Measurements from ENCODE around the gene ABHD18. TPM values are rescaled to one million over a fixed set of nuclear protein-coding genes. Genes with fewer than 3 reads are reported as not detected.
"Not testable (repeated sequence)": the region's sequence is repeated elsewhere in the genome, so short reads cannot be mapped to it uniquely, and the experiment has no call there.

ABHD18 gene
- polyA plus RNA-seq, 1 of the 3 experiments (the other 2 are of a cell fraction): 2.0 TPM

DNA sequence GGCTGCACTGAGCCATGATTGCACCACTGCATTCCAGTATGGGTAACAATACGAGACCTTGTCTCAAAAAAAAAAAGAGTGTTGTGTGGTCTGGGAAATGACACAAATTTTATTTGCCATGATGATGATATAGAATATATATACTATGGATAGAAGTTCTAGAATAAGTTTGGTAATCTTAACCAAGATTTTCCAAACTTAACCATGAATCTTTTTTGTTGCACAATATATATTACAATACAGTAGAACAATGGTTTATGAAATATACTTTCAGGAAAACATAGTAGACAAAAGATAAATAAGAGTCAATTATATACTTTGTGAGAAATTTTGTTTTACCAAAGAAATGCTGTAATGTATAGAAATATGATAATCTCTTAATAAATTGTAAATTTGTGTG is 35.0 kb upstream of the ABHD18 start:
- no peak overlapping the region for H3K27ac ChIP-seq (ENCODE audit: low read depth in 2 of 2, low read length in 1 of 2)
- POLR2A ChIA-PET: no interaction called here
- WGBS (ENCODE audit: low lambda C conversion rate): 100% methylated on average over 1 of the region's 1 CpG

DNA sequence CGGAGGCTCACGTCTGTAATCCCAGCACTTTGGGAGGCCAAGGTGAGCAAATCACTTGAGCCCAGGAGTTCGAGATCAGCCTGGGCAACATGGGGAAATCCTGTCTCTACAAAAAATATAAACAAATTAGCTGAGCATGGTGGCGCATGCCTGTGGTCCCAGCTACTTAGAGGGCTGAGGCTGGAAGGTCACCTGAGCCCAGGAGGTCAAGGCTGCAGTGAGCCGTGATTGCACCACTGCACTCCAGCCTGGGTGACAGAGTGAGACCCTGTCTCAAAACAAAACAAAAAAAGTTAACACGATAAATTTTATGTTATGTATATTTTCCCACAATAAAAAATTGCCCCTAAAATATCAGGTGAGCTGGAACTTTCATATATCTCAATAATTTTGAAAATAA is 33.4 kb upstream of the ABHD18 start:
- H3K9me2 ChIP-seq; H3K27ac ChIP-seq (ENCODE audit: low read depth in 2 of 2, low read length in 1 of 2); POLR2A ChIA-PET; H2AFZ ChIP-seq (ENCODE audit: low read depth); H3K4me1 ChIP-seq (ENCODE audit: control insufficient read depth in 1 of 2, insufficient read depth in 2 of 2, low read depth in 1 of 2, low read length in 1 of 2); H4K20me1 ChIP-seq (ENCODE audit: insufficient read depth); H3K4me3 ChIP-seq (ENCODE audit: low read depth in 2 of 2, low read length in 1 of 2); H3K79me2 ChIP-seq (ENCODE audit: insufficient read depth); H3F3A ChIP-seq (replicated peaks; ENCODE audit: insufficient read depth); DNase-seq; CTCF ChIA-PET; H3K9ac ChIP-seq; H3K27me3 ChIP-seq (ENCODE audit: insufficient read depth); H3K4me2 ChIP-seq; H3K9me3 ChIP-seq: not testable (repeated sequence)
- H3K36me3 ChIP-seq (replicated peaks in 1 of 2; ENCODE audit: control insufficient read depth in 1 of 2, insufficient read depth in 2 of 2, low read length in 1 of 2): peaks cover 0 to 25% of the 10 kb centered on the region in 2 experiments
- WGBS (ENCODE audit: low lambda C conversion rate): 98% methylated on average over 6 of the region's 6 CpGs

More for the DNA sequence above, 35.0 kb upstream of the ABHD18 start:
- CTCF ChIA-PET: interaction anchor here (1.0 kb wide), 1 partner anchor 131 kb away, joined by 3 read pairs; the partner anchor contains the start of gene LARP1B
- Histone ChIP-seq H3K4me1 (ENCODE audit: control insufficient read depth in 1 of 2, insufficient read depth in 2 of 2, low read depth in 1 of 2, low read length in 1 of 2) (no peaks in the 10 kb centered on the region), H3F3A (replicated peaks; ENCODE audit: insufficient read depth) (peaks cover 4% of the 10 kb centered on the region), H3K79me2 (ENCODE audit: insufficient read depth) (no peaks in the 10 kb centered on the region), H3K4me3 (ENCODE audit: low read depth in 2 of 2, low read length in 1 of 2) (no peak overlapping the region), H3K27me3 (ENCODE audit: insufficient read depth) (no peaks in the 10 kb centered on the region), H2AFZ (ENCODE audit: low read depth) (no peak overlapping the region), H3K9me3 (no peaks in the 10 kb centered on the region), H3K36me3 (replicated peaks in 1 of 2; ENCODE audit: control insufficient read depth in 1 of 2, insufficient read depth in 2 of 2, low read length in 1 of 2) (peaks cover 0 to 33% of the 10 kb centered on the region in 2 experiments), H3K9ac (no peak overlapping the region), H3K9me2 (no peaks in the 10 kb centered on the region), H3K4me2 (no peak overlapping the region), H4K20me1 (ENCODE audit: insufficient read depth) (no peaks in the 10 kb centered on the region)
- DNase-seq: no peak
- no peak for TF ChIP-seq ELF1 (IDR thresholded peaks at IDR 0.05)
- TF ChIP-seq EZH2phosphoT487 (IDR thresholded peaks at IDR 0.05; ENCODE audit: borderline replicate concordance, low read depth): no peak
- TF ChIP-seq NRF1 (IDR thresholded peaks at IDR 0.05; ENCODE audit: low read depth, low read length): no peak
- no peak for TF ChIP-seq NFIC (IDR thresholded peaks at IDR 0.05; ENCODE audit: borderline replicate concordance)
- TF ChIP-seq, protein P1, sequence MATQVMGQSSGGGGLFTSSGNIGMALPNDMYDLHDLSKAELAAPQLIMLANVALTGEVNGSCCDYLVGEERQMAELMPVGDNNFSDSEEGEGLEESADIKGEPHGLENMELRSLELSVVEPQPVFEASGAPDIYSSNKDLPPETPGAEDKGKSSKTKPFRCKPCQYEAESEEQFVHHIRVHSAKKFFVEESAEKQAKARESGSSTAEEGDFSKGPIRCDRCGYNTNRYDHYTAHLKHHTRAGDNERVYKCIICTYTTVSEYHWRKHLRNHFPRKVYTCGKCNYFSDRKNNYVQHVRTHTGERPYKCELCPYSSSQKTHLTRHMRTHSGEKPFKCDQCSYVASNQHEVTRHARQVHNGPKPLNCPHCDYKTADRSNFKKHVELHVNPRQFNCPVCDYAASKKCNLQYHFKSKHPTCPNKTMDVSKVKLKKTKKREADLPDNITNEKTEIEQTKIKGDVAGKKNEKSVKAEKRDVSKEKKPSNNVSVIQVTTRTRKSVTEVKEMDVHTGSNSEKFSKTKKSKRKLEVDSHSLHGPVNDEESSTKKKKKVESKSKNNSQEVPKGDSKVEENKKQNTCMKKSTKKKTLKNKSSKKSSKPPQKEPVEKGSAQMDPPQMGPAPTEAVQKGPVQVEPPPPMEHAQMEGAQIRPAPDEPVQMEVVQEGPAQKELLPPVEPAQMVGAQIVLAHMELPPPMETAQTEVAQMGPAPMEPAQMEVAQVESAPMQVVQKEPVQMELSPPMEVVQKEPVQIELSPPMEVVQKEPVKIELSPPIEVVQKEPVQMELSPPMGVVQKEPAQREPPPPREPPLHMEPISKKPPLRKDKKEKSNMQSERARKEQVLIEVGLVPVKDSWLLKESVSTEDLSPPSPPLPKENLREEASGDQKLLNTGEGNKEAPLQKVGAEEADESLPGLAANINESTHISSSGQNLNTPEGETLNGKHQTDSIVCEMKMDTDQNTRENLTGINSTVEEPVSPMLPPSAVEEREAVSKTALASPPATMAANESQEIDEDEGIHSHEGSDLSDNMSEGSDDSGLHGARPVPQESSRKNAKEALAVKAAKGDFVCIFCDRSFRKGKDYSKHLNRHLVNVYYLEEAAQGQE (IDR thresholded peaks at IDR 0.05; ENCODE audit: low read depth, low read length): no peak
- no peak for TF ChIP-seq SIN3A (IDR thresholded peaks at IDR 0.05; ENCODE audit: borderline replicate concordance, low read depth, low read length)
- no peak for TF ChIP-seq CHD2 (IDR thresholded peaks at IDR 0.05; ENCODE audit: low read length, partially characterized antibody)
- TF ChIP-seq JUND (IDR thresholded peaks at IDR 0.05): no peak
- TF ChIP-seq SMC3 (IDR thresholded peaks at IDR 0.05; ENCODE audit: low read depth, low read length): no peak
- no peak for TF ChIP-seq GABPA (IDR thresholded peaks at IDR 0.05; ENCODE audit: low read depth)
- no peak for TF ChIP-seq EP300 (IDR thresholded peaks at IDR 0.05; ENCODE audit: borderline replicate concordance in 1 of 2, low read depth in 1 of 2, low read length in 1 of 2)
- no peak for TF ChIP-seq MEF2A (IDR thresholded peaks at IDR 0.05; ENCODE audit: borderline replicate concordance, low read depth)
- TF ChIP-seq TAF1 (IDR thresholded peaks at IDR 0.05; ENCODE audit: borderline replicate concordance, low read depth, low read length): no peak
- TF ChIP-seq RFX5 (IDR thresholded peaks at IDR 0.05; ENCODE audit: low read length): no peak
- TF ChIP-seq, protein P2, sequence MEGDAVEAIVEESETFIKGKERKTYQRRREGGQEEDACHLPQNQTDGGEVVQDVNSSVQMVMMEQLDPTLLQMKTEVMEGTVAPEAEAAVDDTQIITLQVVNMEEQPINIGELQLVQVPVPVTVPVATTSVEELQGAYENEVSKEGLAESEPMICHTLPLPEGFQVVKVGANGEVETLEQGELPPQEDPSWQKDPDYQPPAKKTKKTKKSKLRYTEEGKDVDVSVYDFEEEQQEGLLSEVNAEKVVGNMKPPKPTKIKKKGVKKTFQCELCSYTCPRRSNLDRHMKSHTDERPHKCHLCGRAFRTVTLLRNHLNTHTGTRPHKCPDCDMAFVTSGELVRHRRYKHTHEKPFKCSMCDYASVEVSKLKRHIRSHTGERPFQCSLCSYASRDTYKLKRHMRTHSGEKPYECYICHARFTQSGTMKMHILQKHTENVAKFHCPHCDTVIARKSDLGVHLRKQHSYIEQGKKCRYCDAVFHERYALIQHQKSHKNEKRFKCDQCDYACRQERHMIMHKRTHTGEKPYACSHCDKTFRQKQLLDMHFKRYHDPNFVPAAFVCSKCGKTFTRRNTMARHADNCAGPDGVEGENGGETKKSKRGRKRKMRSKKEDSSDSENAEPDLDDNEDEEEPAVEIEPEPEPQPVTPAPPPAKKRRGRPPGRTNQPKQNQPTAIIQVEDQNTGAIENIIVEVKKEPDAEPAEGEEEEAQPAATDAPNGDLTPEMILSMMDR (IDR thresholded peaks at IDR 0.05): no peak
- no peak for TF ChIP-seq FOSL2 (IDR thresholded peaks at IDR 0.05; ENCODE audit: borderline replicate concordance, low read depth)
